C4-2B (cell line): Measurements from ENCODE around the gene HAGH.

ENCODE experiments used
- CTCF ChIP-seq: fragments of 450-650 bp; conservative IDR thresholded peaks from 2 replicates; pipeline ENCODE4 v1.5.1; 2017; ENCODE audit warnings: mild to moderate bottlenecking
- ZFX ChIP-seq: fragments of 450-650 bp; IDR thresholded peaks from 2 replicates; pipeline ENCODE4 v1.6.1; 2017

GRCh38 chr16:1846416-1846815 lies 19.8 kb upstream of the HAGH start:
- TF ChIP-seq CTCF (no peak), ZFX (no peak)
